GM19438 (cell line): ENCODE results near the gene CRNKL1.

Experiments used
- ATAC-seq: cut with Tn5 transposase; IDR thresholded peaks from one replicate; pipeline ENCODE4 v1.9.1; 2021; ENCODE audit warnings: low read depth; ENCODE audit not compliant: unreplicated experiment

CRNKL1 gene

DNA sequence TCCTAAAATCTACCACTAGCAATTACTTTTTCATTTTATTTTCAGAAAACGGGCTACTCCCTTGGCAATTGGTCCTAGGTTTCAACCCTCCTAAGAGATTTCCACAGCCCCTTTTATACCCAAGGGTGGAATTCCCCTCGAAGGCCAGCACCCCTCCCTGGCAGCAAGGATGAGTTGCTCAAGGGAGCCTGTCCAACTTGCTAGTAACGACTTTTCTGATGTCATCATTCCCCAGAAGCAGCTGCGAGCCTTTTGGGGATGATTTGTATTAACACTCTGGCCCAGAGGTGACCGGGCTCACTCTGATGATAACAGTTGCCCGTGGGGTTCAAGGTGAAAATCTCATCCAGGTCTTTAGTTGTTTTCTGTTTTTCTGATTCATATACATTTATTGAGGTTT lies 65.8 kb downstream of the CRNKL1 start:
- no peak for ATAC-seq
